ENCODE results near the gene MYLK.

GRCh38 chr3:123637841-123638240 is 246.3 kb downstream of the MYLK start:
- TF ChIP-seq, protein P1, sequence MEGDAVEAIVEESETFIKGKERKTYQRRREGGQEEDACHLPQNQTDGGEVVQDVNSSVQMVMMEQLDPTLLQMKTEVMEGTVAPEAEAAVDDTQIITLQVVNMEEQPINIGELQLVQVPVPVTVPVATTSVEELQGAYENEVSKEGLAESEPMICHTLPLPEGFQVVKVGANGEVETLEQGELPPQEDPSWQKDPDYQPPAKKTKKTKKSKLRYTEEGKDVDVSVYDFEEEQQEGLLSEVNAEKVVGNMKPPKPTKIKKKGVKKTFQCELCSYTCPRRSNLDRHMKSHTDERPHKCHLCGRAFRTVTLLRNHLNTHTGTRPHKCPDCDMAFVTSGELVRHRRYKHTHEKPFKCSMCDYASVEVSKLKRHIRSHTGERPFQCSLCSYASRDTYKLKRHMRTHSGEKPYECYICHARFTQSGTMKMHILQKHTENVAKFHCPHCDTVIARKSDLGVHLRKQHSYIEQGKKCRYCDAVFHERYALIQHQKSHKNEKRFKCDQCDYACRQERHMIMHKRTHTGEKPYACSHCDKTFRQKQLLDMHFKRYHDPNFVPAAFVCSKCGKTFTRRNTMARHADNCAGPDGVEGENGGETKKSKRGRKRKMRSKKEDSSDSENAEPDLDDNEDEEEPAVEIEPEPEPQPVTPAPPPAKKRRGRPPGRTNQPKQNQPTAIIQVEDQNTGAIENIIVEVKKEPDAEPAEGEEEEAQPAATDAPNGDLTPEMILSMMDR (IDR thresholded peaks at IDR 0.05 in 2 of 3, conservative IDR thresholded peaks at IDR 0.05 in 1 of 3; ENCODE audit: control insufficient read depth in 2 of 3, extremely low read depth in 1 of 3, insufficient read depth in 1 of 3, low read depth in 3 of 3, low read length in 3 of 3) = no peak
- TF ChIP-seq EZH2 (IDR thresholded peaks at IDR 0.05; ENCODE audit: borderline replicate concordance, control insufficient read depth, low read depth, low read length) = no peak
- TF ChIP-seq ATF7 (IDR thresholded peaks at IDR 0.05; ENCODE audit: low read depth) = no peak
- TF ChIP-seq ESRRA (IDR thresholded peaks at IDR 0.05; ENCODE audit: low read length) = no peak
- TF ChIP-seq MTA2 (IDR thresholded peaks at IDR 0.05; ENCODE audit: low read depth) = no peak
- TF ChIP-seq GABPA (IDR thresholded peaks at IDR 0.05; ENCODE audit: low read depth) = no peak
- no peak for TF ChIP-seq POLR2A (IDR thresholded peaks at IDR 0.05; ENCODE audit: low read depth, low read length)
- no peak for TF ChIP-seq CBX5 (IDR thresholded peaks at IDR 0.05; ENCODE audit: low read depth)
- no peak for TF ChIP-seq YY1 (IDR thresholded peaks at IDR 0.05; ENCODE audit: low read depth, low read length)
- no peak for TF ChIP-seq SUZ12 (IDR thresholded peaks at IDR 0.05; ENCODE audit: unreplicated experiment)
- TF ChIP-seq ZNF622 (IDR thresholded peaks at IDR 0.05) = no peak
- TF ChIP-seq RAD21 (IDR thresholded peaks at IDR 0.05; ENCODE audit: insufficient read depth, low read depth, low read length) = no peak
- no peak for TF ChIP-seq ZBTB33 (IDR thresholded peaks at IDR 0.05)
- TF ChIP-seq BCLAF1 (IDR thresholded peaks at IDR 0.05) = no peak
